CD4-positive, alpha-beta T cell treated with Interleukin-1 beta for 1 hour (primary cell): Measurements from ENCODE around the gene SPEG.

Source experiments
- DNase-seq, 2 donors: peaks; one replicate each; pipeline ENCODE4 v3.0.0-alpha.2; 2020 to 2022

The SPEG gene

DNA sequence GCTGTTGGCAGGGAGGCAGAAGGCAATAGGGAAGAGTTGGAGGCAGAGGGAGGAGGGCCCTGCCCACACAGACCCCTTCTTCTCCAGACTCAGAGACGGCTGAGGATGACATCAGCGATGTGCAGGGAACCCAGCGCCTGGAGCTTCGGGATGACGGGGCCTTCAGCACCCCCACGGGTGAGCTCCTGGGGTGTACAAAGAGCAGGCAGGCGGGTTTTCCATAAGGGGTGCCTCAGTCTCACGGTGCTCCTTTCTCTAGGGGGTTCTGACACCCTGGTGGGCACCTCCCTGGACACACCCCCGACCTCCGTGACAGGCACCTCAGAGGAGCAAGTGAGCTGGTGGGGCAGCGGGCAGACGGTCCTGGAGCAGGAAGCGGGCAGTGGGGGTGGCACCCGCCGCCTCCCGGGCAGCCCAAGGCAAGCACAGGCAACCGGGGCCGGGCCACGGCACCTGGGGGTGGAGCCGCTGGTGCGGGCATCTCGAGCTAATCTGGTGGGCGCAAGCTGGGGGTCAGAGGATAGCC, 10.0 kb downstream of the SPEG start:
- no peak for DNase-seq

DNA sequence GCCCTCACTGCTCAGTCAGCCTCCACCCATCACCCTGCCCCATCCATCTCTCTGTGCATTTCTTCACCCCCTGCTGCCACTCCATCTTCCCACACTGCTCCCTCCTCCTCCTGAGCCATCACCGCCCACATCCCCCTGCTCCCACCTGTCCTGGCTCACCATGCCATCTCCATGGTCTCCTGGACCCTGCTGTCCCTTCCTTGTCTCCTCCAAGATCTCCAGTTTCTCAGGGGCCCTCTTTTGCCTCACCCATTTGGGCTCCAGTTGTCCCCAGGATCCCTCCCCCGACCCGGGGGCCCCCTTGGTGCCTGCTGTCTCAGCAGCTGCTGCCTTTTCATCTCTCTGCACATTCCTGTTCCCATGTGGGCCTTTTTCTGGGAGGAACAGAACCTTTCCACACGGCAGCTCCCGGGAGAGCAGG, 10.6 kb downstream of the SPEG start:
- no peak for DNase-seq

DNA sequence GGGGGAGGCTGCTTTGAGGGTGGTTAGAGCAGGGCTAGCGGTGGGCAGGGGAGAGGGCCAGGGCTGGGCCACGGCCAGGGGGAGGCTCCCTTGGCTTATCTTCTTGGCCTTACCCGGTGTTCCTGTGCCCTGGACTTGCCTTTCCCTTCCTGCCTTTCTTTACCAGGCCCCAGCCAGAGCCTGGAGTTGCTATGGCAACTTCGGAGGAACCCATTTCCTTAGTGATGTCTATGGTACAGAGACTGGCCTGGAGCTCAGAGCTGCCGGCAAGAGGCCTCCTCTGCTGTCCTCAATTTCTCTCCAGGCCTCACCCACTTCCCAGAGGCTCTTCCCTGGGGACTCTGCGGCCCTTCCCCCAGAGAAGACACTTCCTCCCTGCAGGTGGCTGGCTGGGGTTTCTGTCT, 11.5 kb downstream of the SPEG start:
- DNase-seq = no peak

DNA sequence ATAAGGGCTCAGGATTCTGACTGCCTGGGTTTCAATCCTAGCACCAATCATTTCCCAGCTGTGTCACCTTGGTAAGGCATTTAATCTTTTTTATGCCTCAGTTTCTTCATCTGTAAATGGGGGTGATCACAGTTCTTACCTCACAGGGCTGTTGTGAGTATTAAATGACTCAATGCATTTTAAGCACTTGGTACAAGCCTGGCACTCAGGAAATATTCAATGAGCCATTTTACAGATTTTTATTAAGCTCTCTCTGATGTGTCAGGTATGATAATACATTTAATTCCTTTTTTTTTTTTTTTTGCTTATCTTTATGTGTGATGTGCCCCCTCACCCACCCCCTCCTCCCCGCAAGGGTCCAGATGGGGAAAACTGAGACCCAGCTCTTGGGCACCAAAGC, 12.0 kb downstream of the SPEG start:
- no peak for DNase-seq

DNA sequence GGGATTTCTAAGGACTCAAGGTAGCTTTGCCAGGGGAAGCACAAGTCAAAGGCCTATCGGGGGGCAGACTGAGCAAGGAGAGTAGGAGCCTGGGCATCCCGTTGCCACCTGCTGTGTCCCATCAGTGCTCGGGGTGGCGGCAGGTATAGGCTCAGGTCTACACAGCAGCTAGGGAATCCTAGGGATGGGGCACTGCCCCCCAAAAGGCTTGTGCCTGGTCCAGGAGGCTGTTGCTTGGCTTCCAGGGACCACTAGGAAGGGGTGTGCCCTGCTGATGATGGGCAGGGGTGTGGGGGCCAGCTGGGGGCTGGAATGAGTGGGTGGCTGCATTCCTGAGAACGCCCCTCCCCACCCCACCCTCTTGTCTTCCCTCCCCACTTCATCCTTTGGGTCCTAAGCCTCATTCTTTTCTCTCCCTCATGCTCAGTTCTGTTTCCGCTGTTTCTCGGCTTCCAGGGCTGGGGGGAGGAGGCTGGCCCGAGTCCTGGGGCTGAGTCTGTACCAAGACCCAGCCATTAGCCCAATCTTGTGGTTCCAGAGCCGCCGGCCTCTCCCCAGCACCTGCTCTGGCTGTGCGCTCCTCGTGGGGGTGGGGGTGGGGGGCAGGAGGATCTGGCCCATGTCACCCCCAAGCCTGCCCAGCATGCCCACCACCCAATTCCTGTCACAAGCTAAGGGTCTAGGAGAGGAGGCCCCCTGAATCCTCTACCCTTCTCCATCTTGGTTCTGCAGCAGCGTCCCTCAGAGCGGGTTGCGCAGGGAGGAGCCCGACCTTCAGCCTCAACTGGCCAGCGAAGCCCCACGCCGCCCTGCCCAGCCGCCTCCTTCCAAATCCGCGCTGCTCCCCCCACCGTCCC, 12.8 kb downstream of the SPEG start:
- no peak for DNase-seq

DNA sequence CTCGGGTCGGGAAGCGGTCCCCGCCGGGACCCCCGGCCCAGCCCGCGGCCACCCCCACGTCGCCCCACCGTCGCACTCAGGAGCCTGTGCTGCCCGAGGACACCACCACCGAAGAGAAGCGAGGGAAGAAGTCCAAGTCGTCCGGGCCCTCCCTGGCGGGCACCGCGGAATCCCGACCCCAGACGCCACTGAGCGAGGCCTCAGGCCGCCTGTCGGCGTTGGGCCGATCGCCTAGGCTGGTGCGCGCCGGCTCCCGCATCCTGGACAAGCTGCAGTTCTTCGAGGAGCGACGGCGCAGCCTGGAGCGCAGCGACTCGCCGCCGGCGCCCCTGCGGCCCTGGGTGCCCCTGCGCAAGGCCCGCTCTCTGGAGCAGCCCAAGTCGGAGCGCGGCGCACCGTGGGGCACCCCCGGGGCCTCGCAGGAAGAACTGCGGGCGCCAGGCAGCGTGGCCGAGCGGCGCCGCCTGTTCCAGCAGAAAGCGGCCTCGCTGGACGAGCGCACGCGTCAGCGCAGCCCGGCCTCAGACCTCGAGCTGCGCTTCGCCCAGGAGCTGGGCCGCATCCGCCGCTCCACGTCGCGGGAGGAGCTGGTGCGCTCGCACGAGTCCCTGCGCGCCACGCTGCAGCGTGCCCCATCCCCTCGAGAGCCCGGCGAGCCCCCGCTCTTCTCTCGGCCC, 13.6 kb downstream of the SPEG start:
- no peak for DNase-seq

DNA sequence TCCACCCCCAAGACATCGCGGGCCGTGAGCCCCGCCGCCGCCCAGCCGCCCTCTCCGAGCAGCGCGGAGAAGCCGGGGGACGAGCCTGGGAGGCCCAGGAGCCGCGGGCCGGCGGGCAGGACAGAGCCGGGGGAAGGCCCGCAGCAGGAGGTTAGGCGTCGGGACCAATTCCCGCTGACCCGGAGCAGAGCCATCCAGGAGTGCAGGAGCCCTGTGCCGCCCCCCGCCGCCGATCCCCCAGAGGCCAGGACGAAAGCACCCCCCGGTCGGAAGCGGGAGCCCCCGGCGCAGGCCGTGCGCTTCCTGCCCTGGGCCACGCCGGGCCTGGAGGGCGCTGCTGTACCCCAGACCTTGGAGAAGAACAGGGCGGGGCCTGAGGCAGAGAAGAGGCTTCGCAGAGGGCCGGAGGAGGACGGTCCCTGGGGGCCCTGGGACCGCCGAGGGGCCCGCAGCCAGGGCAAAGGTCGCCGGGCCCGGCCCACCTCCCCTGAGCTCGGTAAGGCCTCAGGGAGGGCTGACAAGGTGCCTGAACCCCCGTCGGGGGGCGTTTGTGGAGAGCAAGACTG, 14.2 kb downstream of the SPEG start:
- DNase-seq = no peak

DNA sequence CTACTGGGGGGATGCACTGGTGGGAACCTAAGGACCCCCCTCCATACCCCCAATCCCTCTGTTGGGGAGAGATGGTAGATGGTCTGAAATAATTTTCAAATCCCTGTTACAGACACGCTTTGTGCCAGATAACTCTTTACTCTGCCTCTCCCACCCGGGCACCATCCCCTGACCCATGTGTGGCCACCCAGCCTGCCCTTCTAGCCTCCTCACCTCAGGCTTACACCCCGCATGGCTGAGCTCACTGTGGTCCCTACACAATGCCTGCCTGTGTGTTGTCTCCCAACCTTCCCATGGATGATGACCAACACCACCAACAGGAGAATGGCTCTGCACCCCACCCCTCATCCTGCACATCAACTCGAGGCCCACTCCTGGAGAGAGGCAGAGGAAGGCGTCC, 15.0 kb downstream of the SPEG start:
- DNase-seq = no peak

DNA sequence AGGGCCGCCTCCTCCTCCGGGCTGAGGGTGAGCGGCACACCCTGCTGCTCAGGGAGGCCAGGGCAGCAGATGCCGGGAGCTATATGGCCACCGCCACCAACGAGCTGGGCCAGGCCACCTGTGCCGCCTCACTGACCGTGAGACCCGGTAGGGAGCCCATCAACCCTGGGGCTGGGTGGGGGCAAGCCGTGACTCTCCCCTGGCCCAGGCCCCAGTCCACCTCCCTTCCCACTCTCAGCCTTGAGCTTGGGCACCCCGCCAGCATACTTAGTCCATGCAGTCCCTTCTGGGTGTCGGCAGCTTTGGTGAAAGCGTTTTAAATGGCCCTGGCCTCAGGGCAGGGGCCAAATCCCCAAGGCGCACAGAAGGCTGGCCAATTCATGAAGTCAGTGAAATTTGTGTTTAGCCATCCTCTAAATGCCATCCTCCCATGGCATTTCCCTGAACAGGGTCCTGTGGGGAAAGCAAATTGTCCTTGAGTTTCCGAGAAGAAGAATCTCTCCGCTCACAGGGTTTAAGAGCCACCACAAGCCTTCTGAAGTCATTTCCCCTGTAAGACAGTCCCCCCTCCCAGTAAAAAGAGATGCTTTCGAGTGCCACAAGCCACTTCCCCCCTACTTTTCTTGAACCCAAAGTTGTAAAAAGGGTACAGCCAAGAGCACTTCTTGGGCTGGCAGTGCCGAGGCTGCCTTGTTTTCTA, 17.2 kb downstream of the SPEG start:
- DNase-seq = no peak

DNA sequence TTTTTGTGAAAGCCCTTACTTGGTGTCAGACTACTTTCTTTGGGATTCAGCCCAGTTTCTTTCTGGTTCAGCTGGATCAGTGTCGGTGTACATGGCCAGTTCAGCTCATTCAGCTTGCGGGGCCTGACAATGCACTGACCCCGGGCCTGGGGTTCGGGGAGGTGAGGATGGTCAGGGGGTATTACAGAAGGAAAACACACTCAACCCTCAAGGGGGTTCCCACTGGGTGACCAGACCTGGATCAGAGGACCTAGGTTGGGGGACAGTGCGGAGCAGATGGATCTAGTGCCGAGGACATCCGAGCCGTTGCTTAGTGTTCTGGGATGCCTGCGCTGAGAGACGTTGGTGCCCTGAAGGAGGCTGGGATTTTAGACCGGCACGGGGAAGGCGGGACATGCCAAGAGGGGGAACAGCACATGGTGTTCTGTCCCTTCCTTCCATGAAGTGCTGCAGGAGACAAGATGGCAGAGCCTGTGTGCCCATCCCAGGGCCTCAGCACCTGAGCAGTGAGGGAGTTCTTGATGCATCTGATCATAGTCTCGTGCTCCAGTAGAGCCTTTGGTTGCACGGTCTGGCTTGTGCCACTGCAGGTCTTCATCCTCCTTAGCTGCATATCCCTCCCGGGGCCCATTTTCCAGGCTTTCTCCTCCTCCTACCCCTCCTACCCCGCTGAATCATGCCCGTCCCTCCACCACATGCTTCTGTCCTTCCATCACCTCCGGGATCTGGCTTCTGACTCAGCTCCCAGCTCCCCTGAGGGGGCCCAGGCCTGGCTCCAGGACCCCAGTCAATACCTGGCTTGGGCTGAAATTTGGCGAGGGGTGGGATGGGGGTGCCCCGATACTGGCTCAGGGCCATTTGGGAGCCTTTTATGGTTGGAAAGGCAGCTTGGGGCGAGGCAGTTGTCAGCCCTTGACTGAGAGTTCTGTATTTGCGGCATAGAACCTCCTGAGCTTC, 18.0 kb downstream of the SPEG start:
- no peak for DNase-seq

DNA sequence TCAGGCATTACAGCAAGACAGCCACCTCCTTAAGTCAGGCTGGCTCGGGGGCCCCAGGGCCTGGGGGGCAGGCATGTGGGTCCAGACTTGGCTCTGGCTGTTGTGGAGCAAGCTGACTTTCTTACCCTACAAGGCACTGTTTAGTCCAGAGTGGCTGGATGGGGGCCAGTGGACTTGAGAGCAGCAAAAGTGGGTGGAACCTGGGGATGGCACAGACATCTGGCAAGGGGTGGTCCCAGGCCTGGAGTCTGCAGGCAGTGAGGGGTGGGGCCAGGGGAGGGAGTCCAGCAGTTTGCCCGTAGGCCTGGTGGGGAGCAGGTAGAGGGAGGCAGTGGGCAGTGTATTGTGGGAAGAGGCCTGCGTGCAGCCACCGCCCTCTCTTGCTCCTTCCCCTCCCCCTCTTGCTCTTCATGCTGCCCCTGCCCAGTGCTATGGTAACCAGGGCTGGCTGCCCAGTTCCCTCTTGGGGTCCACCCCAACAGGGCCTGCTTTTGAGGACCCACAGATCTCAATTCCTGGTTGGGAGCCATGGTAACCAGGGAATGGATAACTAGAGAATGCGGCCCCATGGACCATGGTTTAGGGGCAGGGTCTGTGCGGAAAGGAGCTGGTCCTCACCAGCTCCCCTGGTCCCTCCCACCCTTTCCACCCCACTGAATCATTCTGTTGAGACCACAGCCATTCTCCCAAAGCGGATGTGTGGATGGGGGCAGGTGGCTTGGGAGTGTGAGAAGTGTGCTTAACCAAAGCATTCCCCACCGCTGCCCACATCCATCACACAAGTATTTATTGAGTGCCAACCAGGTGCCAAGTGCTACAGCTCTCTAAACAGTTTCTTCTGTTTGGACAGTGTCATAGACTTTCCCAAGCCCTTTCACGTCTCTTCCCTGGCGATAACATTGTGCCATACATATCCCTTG, 19.3 kb downstream of the SPEG start:
- DNase-seq = no peak

DNA sequence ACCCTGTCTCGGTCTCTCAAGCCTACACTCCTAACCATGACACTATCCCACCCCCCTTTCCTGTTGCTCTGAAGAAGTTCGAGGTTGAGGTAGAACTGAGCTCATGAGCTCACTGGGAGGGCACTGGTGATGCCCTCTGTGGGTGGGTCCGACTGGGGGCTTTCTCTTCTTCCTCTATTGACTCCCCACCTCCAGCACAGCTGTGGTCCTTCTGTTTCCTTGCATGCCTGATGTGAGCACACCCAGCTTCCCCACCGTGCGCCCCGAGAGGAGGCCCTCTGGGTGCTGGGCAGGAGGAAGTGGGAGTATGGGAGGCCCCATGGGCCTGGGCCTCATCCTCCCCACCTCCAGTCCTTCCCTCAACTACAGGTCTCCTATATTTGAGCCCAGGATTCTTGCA, 20.9 kb downstream of the SPEG start:
- DNase-seq = no peak

DNA sequence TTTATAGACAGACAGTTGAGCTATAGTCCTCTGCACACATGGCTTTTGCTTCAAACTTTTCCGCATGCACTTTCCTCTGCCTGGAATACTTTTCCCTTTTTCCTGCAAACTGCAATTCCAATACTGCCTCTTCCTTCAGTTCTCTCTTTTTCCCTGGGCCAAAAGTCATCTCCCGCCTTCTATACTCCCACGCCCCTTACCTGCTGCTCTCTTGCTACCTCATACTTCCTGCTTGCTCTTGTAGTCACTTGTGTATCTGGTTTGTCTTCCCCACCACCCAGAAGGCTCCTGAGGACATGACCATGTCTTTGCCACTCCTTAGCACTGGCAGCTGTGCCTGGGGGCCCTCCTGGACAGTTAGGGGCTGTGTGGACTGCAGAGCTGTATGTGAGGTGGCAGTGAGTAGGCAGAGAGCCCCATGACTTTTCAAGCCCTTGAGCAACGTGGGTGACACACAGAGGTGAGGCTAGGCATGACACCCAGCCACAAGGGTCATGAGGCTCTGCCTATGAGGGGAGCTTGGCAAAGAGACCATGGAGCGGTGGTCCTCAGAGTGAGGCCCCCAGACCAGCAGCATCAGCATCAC, 23.2 kb downstream of the SPEG start:
- DNase-seq = no peak

DNA sequence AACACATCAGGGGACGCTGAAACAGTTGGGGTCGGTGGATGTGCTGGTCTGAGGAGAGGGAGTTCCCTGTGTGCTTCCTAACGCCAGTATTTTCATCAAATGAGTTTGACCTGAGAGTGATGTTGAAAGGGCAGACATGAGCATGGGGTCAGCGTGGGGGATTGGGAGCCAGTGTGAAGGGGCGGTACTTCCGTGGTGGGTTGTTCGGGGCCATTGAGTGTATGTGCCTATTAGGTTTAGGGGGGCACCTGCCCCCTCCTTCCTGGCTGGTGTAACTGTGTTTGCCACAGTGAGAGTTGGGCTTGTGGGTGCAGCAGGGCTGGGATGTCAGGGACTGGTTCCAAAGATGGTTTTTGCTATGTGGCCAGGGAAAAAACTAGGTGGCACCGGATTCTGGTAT, 24.4 kb downstream of the SPEG start:
- DNase-seq = no peak

DNA sequence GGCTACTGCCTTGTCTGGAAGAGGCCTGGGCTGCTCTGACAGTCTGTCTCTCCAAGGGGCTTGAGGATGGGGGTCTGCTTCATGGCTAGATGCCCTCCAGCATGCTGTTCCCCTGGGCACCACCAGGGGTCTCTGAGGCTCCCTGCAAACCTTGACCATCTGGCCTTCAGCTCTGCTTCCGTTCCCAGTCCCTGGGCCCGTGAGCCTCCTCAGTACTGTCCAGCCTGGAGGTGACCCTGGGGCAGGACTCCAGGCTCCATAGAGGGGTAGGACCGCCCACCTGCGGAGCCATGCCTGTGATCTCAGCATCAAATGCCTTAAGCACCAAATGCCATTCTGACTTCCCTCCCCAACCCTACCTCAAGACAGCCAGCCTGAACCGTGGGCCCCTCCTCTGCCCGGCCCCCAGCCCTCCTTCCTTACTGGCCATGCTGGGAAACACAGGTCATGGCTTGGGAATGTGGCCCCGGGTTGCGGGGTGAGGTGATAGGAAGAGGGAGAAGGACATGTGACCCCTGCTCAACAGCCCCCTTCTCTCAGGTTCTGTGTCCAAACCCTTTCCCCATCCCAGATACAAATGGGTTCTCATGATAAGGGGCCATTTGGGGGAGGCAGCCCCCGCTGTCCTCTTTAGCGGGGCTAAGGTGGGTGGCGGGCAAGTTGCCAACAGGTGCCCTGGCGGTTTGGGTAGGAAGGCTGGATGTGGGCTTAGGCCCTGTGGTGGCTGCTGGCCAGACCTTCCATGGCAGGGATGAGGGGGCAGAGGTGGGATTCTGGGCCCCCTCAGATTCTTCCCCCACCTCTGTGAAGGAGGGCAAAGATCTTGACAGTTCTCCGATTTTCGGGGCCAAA, 25.0 kb downstream of the SPEG start:
- peak; percentile 21 to 29 for DNase-seq

DNA sequence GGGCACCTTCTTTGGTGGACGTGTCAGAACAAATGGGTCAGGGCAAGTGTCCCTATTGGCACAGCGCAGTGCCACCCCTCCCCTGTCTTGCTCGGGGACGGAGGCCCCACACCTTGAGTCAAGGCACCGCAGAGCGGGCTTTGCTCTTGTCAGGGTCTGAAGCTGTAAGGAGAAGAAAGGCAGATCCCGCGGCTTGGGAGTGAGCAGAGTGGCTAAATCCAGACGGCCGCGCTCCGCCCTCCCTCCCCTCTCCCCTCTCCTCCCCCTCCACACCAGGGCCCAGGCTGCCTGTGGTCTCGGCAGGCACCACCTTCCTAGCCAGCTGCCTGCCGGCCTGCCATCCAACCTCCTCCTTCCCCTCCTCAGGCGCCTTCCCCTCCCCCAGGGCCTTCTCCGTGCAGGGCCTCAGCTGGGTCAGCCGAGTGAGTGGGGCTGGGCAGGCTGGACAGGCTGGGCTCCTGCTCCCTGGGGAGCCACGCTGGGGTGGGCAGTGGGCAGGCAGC, 25.8 kb downstream of the SPEG start:
- no peak for DNase-seq

DNA sequence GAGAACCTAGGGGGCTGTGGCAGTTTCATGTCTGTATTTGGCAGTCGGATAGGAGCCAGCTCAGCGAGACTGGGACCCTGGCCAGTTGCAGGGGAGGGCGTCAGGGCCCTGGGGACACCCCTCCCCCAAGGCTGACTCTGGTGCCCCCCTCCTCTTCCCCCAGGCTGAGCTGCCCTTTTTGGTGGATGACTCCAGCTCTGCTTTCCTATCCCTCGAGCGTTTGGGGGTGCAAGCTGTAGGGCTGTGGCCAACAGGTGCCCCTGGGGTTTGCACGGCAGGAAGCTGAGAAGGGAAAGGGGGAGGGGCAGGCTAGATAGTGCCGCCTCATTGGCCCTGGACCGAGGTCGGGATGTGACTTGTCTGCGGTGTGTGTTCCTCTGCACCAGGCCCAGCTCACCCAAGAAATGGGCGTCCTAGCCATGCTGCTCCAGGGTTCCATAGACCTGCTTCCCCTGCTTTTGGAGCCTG, 26.4 kb downstream of the SPEG start:
- DNase-seq = no peak

DNA sequence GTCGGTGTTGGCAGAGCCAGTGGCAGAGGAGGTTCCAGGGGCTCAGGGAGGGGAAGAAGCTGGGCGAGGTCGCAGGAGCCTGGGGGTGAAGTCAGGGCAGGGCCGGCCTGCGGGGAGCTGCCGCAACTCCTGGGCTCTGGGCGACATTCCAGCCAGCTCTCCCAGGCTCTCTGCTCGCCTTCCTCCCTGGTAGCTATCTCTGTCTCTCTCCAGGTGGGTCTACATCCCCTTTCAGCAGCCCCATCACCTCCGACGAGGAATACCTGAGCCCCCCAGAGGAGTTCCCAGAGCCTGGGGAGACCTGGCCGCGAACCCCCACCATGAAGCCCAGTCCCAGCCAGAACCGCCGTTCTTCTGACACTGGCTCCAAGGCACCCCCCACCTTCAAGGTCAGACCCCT, 27.0 kb downstream of the SPEG start:
- no peak for DNase-seq

DNA sequence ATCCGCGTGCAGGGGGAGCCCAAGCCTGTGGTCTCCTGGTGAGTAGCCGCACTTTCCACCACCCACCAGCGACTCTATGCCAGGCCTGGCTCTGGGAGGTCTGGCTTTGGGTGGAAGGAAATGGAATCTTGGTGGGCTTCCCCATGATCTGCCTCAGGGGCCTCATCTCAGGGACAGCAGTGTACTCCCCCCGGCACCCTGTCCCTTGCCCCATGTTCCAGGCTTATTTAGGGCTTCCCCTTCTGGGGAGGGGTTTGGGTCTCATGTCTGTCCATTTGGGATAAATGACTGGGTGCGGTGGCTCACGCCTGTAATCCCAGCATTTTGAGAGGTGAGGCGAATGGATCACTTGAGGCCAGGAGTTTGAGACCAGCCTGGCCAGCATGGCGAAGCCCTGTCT, 27.7 kb downstream of the SPEG start:
- DNase-seq = no peak
